GM23248 (cell line): Measurements from ENCODE around the gene OLFML3.

Experiments
- EZH2 ChIP-seq: fragments of 200-600 bp; sonication (generic); IDR thresholded peaks from 2 replicates; pipeline ENCODE4 v1.6.1; 2018; ENCODE audit warnings: antibody characterized with exemption, mild to moderate bottlenecking; ENCODE audit not compliant: insufficient read depth, poor library complexity, severe bottlenecking
- EZH2phosphoT487 ChIP-seq: fragments of 200-600 bp; sonication (generic); IDR thresholded peaks from 2 replicates; pipeline ENCODE4 v1.6.1; 2018; ENCODE audit warnings: antibody characterized with exemption, moderate library complexity, mild to moderate bottlenecking, low read depth; ENCODE audit not compliant: insufficient read depth

DNA sequence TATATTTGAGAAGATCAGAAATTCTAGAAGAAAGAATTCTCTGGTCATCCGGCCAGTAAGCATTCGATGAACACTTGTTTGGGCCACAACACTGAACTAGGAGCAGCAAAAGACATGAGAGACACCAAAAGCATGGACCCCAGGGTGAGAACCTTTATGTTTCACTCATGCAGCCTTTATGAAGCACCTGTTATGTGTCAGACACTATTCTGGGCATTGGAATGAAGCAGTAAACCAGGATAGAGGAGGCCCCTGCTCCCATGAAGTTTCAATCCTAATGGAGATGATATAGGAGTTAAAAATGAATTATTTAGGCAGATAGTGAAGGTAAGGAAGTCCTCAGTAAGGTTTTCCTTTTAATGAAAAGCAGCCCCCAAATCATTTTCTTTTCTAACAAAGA is 43.6 kb downstream of the OLFML3 start:
- TF ChIP-seq EZH2 (no peak), EZH2phosphoT487 (no peak)
